Measurements from ENCODE around the gene TRIM31. TPM values are rescaled to one million over a fixed set of nuclear protein-coding genes. Genes with fewer than 3 reads are reported as not detected.

Gene TRIM31
- total RNA-seq, 1 experiment from 2014 or later = not detected

DNA sequence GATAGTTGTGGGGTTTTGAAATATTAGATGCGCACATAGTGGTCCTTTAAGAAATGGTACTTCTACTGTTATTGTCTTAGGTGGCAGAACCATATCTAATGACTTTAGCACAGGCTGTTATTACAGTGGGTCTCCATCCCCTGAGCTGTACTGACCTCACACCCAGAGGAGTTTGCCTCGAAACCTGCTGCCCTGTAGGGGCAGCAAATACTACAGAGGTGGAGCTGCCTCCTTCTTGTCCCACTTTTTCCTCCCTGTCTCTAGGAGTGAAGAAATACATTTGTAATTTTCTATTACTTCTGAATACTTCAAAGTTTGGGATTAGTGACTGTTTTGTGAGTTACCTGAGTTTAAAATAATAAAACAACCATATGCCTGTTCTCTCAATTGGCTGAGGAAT, 8.2 kb downstream of the TRIM31 start:
- Mint-ChIP-seq H3K4me1 (peaks cover 36 to 37% of the 10 kb centered on the region in 2 experiments), H3K27me3 (ENCODE audit: low read depth) (peaks cover 92% of the 10 kb centered on the region), H3K9me3 (peaks cover 0 to 5% of the 10 kb centered on the region in 2 experiments; a peak in 3 of 5 replicates), H3K36me3 (ENCODE audit: insufficient read depth in 1 of 3, low read depth in 3 of 3) (peaks cover 0 to 2% (median 0%) of the 10 kb centered on the region in 3 experiments; a peak in 1 of 7 replicates), H3K27ac (no peak overlapping the region), H3K4me3 (no peak overlapping the region)
- H2AK5ac ChIP-seq (ENCODE audit: insufficient read length, low read length) = no peak overlapping the region
- H3K4ac ChIP-seq (ENCODE audit: low read depth, low read length) = no peak overlapping the region
- no peak overlapping the region for H3T11ph ChIP-seq (ENCODE audit: low read length)
- H3K79me2 ChIP-seq (ENCODE audit: insufficient read depth, low read length) = no peaks in the 10 kb centered on the region
- H3K9ac ChIP-seq (ENCODE audit: extremely low read depth, insufficient read length, low read length) = no peak overlapping the region
- H2BK15ac ChIP-seq (ENCODE audit: low read depth, low read length) = no peak overlapping the region
- peaks cover 26% of the 10 kb centered on the region; the same call in 1 of the 2 replicates for H3K27me3 ChIP-seq (ENCODE audit: insufficient read depth, low read length)
- no peak overlapping the region for H3K23ac ChIP-seq (ENCODE audit: insufficient read length, low read depth, low read length)
- peaks cover 5% of the 10 kb centered on the region; the same call in 1 of the 2 replicates for H3K4me1 ChIP-seq (ENCODE audit: insufficient read depth, low read length)
- no peak overlapping the region for H4K8ac ChIP-seq (replicated peaks; ENCODE audit: insufficient read length, low read depth, low read length)
- no peak overlapping the region for H4K91ac ChIP-seq (ENCODE audit: insufficient read length, low read depth, low read length)
- H2BK20ac ChIP-seq (ENCODE audit: low read depth, low read length, poor library complexity, severe bottlenecking) = no peak overlapping the region
- H4K20me1 ChIP-seq (ENCODE audit: control insufficient read depth, insufficient read depth, insufficient read length) = no peaks in the 10 kb centered on the region
- peaks cover 22% of the 10 kb centered on the region for H3K23me2 ChIP-seq (ENCODE audit: insufficient read length, low read depth, low read length, poor library complexity, severe bottlenecking)
- no CpG with 5 or more reads among the region's 2 CpGs for WGBS (ENCODE audit: extremely low coverage, insufficient read length, low lambda C conversion rate)
- no peaks in the 10 kb centered on the region for H3K9me3 ChIP-seq (ENCODE audit: control insufficient read depth, low read depth, low read length)
- no peaks in the 10 kb centered on the region for H3K79me1 ChIP-seq (ENCODE audit: insufficient read depth, low read depth, low read length, poor library complexity, severe bottlenecking)
- no peak overlapping the region for H2BK120ac ChIP-seq (ENCODE audit: low read depth, low read length, poor library complexity, severe bottlenecking)
- no peak overlapping the region for H3K18ac ChIP-seq (ENCODE audit: insufficient read length, low read depth, low read length)
- no peak overlapping the region for H3K14ac ChIP-seq (ENCODE audit: insufficient read depth, low read length)
- H3K4me2 ChIP-seq (ENCODE audit: insufficient read depth, insufficient read length, low read length) = no peak overlapping the region
- TF ChIP-seq, protein P1, sequence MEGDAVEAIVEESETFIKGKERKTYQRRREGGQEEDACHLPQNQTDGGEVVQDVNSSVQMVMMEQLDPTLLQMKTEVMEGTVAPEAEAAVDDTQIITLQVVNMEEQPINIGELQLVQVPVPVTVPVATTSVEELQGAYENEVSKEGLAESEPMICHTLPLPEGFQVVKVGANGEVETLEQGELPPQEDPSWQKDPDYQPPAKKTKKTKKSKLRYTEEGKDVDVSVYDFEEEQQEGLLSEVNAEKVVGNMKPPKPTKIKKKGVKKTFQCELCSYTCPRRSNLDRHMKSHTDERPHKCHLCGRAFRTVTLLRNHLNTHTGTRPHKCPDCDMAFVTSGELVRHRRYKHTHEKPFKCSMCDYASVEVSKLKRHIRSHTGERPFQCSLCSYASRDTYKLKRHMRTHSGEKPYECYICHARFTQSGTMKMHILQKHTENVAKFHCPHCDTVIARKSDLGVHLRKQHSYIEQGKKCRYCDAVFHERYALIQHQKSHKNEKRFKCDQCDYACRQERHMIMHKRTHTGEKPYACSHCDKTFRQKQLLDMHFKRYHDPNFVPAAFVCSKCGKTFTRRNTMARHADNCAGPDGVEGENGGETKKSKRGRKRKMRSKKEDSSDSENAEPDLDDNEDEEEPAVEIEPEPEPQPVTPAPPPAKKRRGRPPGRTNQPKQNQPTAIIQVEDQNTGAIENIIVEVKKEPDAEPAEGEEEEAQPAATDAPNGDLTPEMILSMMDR (conservative IDR thresholded peaks at IDR 0.05) = peak; percentile 42; the same call in 2 of the 3 replicates
- H2AFZ ChIP-seq (ENCODE audit: low read length) = no peak overlapping the region
- H4K5ac ChIP-seq (ENCODE audit: insufficient read length, low read depth, low read length) = no peak overlapping the region
- DNase-seq = no peak
- no peak overlapping the region for H2BK12ac ChIP-seq (ENCODE audit: insufficient read length, low read depth, low read length)
- no peak overlapping the region for H2BK5ac ChIP-seq (ENCODE audit: insufficient read length, low read length)
- no peak overlapping the region for H3K56ac ChIP-seq (ENCODE audit: insufficient read length, low read depth, low read length)
- no peak overlapping the region for H3K27ac ChIP-seq (ENCODE audit: insufficient read length, low read depth, low read length)
